Urinary bladder (tissue), 4 donors: ENCODE data around the gene ZW10. TPM values are rescaled to one million over a fixed set of nuclear protein-coding genes. Genes with fewer than 3 reads are reported as not detected.
"Not testable (repeated sequence)": the region's sequence is repeated elsewhere in the genome, so short reads cannot be mapped to it uniquely, and the experiment has no call there.

Experiments
- DNase-seq: peaks from one replicate; pipeline ENCODE4 v3.0.0-alpha.2; 2015; ENCODE audit errors: extremely low spot score
- H3K27ac ChIP-seq: one replicate; pipeline ENCODE4 v1.5.1; 2013; ENCODE audit warnings: low read depth, mild to moderate bottlenecking, moderate library complexity
- H3K36me3 ChIP-seq: one replicate; pipeline ENCODE4 v1.6.1; 2013; ENCODE audit warnings: mild to moderate bottlenecking, moderate library complexity; ENCODE audit not compliant: insufficient read depth
- H3K4me1 ChIP-seq: one replicate; pipeline ENCODE4 v1.6.1; 2013; ENCODE audit warnings: mild to moderate bottlenecking, moderate library complexity; ENCODE audit not compliant: insufficient read depth
- H3K4me3 ChIP-seq: one replicate; pipeline ENCODE4 v1.5.1; 2013; ENCODE audit warnings: low read depth, low read length
- WGBS: extraction: QIAGEN DNeasy Blood & Tissue Kit; methylation state at CpG from one replicate; pipeline ENCODE4 v1.1.7; 2013; 5-methylcytosine and 5-hydroxymethylcytosine counted together
- polyA plus RNA-seq: library from polyadenylated mRNA; stranded (reverse); fragments of 200-250 nt; gene quantifications from one replicate; pipeline ENCODE4 v1.2.3, GENCODE V29; 2013
- total RNA-seq: library from RNA; depleted of rRNA; stranded (reverse); fragments of >200 nt; gene quantifications from one replicate; pipeline ENCODE4 v1.2.3, GENCODE V29; 2014
- donor health status: healthy with polysubstance abuse.
- donor health status: healthy.

The ZW10 gene
- total and polyA plus RNA-seq, 2 donors, result 7.9 to 28.0 TPM

DNA sequence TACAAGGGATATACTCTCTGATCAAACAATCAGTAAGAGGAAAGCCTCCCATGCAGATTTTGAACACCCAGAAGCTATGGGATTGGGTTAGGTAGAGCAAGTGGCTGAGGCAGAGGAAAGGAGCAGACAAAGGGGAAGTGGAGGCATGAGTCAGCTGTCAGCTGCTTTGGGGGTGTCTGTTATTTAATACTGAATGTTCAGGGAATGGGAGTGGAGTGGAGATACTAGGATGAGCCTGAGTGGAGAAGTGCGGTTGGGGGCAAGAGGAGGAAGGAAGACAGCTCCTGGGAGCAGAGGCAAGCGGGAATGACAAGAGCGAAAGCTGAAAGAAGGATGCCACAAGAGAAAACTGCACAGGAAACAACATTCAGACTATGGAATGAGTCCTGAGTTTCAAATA, 44.7 kb downstream of the ZW10 start:
- H3K4me3 ChIP-seq, result no peak overlapping the region
- no peaks in the 10 kb centered on the region for H3K4me1 ChIP-seq
- no peak overlapping the region for H3K27ac ChIP-seq
- 94% methylated on average over 3 of the region's 3 CpGs for WGBS
- DNase-seq, result no peak
- H3K36me3 ChIP-seq, result peaks cover 6% of the 10 kb centered on the region

DNA sequence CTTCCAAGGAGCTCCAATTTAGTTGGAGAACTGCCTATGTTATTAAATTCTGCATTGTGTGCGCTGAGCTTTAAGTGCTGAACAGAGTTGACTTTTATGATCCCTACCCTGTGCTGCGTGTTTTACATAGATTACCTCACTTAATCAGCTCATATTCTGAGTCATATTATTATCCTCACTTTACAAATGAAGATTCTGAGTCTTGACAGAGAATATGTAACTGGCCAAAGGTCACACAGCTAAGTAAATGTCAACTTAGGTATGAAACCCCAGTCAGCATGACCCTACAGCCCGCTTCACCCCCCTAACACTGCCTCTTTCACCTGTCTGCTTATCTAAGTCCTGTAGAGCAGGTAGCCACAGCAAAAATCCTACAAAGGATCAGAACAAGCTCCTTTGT, 47.6 kb downstream of the ZW10 start:
- 79% methylated on average over 3 of the region's 3 CpGs for WGBS
- no peak overlapping the region for H3K27ac ChIP-seq
- no peak overlapping the region for H3K4me3 ChIP-seq
- no peaks in the 10 kb centered on the region for H3K36me3 ChIP-seq
- H3K4me1 ChIP-seq, result no peaks in the 10 kb centered on the region
- DNase-seq, result no peak

DNA sequence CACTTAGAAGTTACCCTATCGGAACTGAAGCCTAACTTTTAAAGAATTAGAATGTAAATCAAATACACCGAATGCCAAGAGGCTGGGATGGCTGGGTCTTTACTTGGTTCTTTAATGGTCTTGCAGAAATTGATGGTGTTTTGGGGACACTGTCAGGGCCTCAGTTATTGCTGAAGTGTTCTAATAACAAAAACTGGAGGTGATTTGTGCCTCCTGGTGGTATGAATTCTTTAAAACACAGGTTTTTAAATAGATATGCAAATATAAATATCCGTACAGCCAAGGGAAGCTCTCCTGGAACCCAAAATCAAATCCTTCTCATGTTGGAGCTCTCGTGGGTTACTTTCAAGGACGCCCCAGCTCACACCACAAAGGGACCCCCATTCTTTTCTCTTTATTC, 48.1 kb downstream of the ZW10 start:
- H3K4me3 ChIP-seq, result no peak overlapping the region
- no peak for DNase-seq
- WGBS, result 94% methylated on average over 5 of the region's 5 CpGs
- H3K27ac ChIP-seq, result no peak overlapping the region
- H3K36me3 ChIP-seq, result no peaks in the 10 kb centered on the region
- H3K4me1 ChIP-seq, result no peaks in the 10 kb centered on the region

GRCh38 chr11:113724778-113725177, 48.7 kb downstream of the ZW10 start:
- Histone ChIP-seq H3K36me3 (no peaks in the 10 kb centered on the region), H3K4me3 (no peak overlapping the region), H3K27ac (no peak overlapping the region), H3K4me1 (no peaks in the 10 kb centered on the region)
- WGBS, result 91% methylated on average over 3 of the region's 3 CpGs
- DNase-seq, result no peak

DNA sequence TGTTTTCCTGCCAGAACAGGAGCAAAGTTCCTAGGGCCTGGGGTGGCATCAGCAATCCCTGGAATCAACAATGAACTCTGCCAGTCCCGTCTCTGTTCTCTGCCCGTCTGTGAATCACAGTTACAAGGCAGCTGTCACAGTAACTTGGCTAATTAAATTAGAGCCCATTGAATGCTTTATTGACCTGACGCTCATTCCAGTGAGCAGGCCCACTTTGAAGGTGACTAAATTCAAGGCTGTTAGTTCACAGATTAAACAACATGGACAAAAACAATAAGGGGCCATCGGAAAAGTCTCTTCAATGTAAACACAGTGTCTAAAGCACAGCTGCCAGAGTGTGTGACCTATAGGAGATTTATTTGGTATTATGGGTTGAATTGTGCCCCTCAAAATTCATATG, 49.7 kb downstream of the ZW10 start:
- Histone ChIP-seq H3K27ac (no peak overlapping the region), H3K4me1 (no peaks in the 10 kb centered on the region), H3K36me3 (no peaks in the 10 kb centered on the region), H3K4me3 (no peak overlapping the region)
- DNase-seq, result no peak
- WGBS, result 65% methylated on average over 4 of the region's 4 CpGs

DNA sequence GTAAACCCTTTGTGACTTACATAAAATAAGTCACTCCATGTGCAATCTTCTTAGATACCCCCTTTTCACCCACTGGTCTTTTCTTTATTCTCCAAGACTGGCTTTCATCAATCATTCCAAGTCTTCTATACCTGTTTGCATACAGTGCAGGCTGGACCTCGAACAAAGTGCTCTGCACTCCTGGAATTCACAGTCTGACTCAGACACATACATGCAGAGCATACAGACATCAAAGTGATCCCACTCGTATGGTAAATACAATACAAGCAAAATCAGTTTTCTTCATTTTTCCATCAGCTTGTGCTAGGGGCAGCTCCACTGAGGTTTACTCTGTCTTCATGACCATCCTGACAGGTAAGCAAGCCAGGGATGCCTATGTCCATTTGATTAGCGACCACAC, 50.6 kb downstream of the ZW10 start:
- Histone ChIP-seq H3K4me3 (no peak overlapping the region), H3K36me3 (no peaks in the 10 kb centered on the region), H3K4me1 (no peaks in the 10 kb centered on the region), H3K27ac (no peak overlapping the region)
- 90% methylated on average over 3 of the region's 3 CpGs for WGBS
- DNase-seq, result no peak

DNA sequence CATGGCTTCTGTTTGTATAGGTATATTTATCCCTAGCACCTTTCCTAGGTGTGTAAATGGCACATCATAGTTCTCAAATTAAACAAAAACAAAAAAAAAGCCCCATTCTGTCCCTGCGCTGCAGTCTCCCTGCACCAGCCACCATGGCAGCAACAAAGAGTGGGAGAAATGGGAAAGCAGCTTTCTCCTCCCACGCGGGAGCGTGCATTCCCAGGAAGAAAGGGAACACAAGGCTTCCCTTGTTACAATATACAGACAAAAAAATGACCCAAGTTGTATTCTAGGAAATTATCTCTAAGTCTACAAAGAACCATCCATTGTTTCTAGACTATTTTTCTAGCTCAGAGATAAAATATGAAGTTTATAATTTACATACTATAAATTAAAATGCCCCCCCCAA, 51.3 kb downstream of the ZW10 start:
- no peak for DNase-seq
- no peak overlapping the region for H3K4me3 ChIP-seq
- H3K27ac ChIP-seq, result no peak overlapping the region
- 86% methylated on average over 4 of the region's 4 CpGs for WGBS
- no peaks in the 10 kb centered on the region for H3K36me3 ChIP-seq
- no peaks in the 10 kb centered on the region for H3K4me1 ChIP-seq

DNA sequence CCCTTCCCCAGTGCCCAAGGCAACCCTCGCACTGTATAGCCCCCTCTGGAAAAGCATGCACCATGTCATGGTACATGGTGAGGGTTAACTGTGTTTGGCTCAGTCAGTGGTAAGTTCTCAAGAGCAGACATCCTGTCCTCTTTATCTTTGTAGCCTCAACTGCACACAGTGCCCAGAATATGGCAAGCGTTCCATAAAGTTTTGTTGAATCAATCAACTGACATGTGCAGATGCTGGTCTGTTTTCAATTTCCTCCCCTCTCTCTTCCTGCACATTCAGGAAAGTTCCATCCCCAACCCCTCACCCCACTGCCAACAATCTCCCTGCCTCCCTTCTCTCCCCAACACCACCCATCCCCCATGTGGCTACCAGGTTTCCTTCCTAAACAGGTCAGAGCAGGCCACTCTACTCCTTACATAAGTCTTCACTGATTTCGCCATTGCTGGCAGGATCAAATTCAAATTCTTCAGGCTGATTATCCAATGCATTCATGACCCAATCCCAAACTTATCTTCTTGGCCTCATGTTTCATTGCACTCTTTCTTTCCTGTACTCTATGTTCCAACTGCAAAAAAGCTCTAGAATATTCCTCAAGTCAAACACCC, 51.9 kb downstream of the ZW10 start:
- no peak for DNase-seq
- H3K4me3 ChIP-seq, result no peak overlapping the region

GRCh38 chr11:113720478-113720877, 53.0 kb downstream of the ZW10 start:
- not testable (repeated sequence) for DNase-seq, H3K36me3 ChIP-seq, H3K4me3 ChIP-seq, H3K4me1 ChIP-seq, H3K27ac ChIP-seq
- 74% methylated on average over 3 of the region's 3 CpGs for WGBS

More for the DNA sequence above, 51.9 kb downstream of the ZW10 start:
- Histone ChIP-seq H3K36me3 (no peaks in the 10 kb centered on the region), H3K4me1 (no peaks in the 10 kb centered on the region), H3K27ac (no peak overlapping the region)
- WGBS, result 91% methylated on average over 3 of the region's 3 CpGs

DNA sequence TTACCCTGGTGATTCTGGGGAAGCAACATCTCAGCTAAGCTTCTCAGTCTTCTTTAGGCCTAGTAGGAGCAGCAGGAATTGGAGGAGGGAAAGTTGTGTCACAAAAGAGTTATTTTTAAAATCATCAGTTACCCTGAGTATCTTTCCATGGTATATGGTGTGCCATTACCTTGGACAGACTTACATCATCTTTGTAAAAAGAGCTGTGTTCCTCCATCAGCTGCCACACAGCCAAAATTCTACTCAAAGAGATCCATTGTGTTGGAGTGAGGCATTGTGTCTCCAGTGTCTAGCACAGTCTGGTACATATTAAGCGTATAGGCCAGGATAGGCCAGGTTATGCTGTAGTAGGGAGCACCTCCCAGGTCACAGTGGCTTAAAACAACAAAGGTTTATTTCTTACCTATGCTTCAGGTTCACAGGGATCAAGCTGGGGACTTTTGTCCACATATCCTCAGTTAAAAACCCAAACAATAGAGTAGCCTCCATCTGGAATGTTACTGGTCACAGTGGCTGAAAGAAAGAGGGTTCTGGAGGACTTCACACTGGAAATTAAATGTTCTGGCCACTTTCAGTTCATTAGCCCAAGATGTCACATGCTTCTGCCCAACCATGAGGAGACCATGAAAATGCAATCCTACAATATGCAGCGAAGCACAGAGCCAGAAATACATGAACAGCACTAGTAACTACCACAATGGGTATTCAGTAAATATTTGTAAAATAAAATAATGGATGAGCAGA, 57.4 kb downstream of the ZW10 start:
- WGBS, result 97% methylated on average over 2 of the region's 2 CpGs
- no peak for DNase-seq
- no peak overlapping the region for H3K27ac ChIP-seq

DNA sequence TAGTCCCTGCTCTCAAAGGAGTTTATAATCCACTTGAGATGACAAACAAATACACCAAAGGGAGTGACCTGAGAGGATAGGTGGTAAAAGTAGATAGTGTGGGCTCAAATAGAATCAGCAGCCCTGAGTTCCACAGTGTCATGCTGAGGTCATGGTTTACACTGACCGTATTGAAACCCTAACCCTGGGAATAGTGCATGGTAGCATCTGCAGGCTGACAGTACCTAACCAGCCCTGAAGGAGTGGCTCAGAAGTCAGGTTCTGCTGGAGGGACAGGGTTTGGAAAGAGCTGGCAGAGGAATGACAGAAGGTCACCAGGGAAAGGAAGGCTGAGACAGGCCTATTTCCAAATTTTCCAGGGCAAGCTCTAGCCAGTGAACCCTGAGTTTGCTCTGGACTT, 58.2 kb downstream of the ZW10 start:
- Histone ChIP-seq H3K4me1 (no peaks in the 10 kb centered on the region), H3K27ac (no peak overlapping the region), H3K36me3 (peaks cover 1% of the 10 kb centered on the region), H3K4me3 (no peak overlapping the region)
- WGBS, result 86% methylated on average over 1 of the region's 1 CpG
- no peak for DNase-seq

More for the DNA sequence above, 57.4 kb downstream of the ZW10 start:
- no peak overlapping the region for H3K4me3 ChIP-seq
- peaks cover 1% of the 10 kb centered on the region for H3K36me3 ChIP-seq
- H3K4me1 ChIP-seq, result no peaks in the 10 kb centered on the region

DNA sequence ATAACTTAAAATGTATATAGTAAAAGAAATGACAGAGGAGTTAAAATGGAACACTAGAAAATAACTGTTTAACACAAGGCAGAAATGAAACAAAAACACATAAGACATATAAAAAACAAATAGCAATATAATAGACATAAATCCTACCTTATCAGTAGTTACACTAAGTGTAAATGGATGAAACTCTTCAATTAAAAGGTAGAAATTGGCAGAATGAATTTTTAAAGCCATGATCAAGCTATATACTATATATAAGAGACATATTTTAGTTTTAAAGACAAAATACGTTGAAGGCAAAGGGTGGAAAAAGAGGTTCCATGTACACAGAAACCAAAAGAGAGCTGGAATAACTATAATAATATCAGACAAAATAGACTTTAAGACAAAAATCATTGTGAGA, 62.5 kb downstream of the ZW10 start:
- no peaks in the 10 kb centered on the region for H3K4me1 ChIP-seq
- DNase-seq, result no peak
- no peak overlapping the region for H3K4me3 ChIP-seq
- H3K36me3 ChIP-seq, result peaks cover 1% of the 10 kb centered on the region
- no peak overlapping the region for H3K27ac ChIP-seq
- 97% methylated on average over 1 of the region's 1 CpG for WGBS

GRCh38 chr11:113705871-113706655, 67.4 kb downstream of the ZW10 start, which contains the start of gene TMPRSS5:
TMPRSS5 (minus strand) TSS chr11:113706308; CDS start chr11:113706224, 84 bp downstream.
- Histone ChIP-seq H3K4me1 (no peaks in the 10 kb centered on the region), H3K36me3 (no peaks in the 10 kb centered on the region), H3K4me3 (no peak within 1 kb of the TSS), H3K27ac (no peak within 1 kb of the TSS)
- WGBS, result 83% methylated on average over 7 of the region's 7 CpGs
- no peak for DNase-seq

DNA sequence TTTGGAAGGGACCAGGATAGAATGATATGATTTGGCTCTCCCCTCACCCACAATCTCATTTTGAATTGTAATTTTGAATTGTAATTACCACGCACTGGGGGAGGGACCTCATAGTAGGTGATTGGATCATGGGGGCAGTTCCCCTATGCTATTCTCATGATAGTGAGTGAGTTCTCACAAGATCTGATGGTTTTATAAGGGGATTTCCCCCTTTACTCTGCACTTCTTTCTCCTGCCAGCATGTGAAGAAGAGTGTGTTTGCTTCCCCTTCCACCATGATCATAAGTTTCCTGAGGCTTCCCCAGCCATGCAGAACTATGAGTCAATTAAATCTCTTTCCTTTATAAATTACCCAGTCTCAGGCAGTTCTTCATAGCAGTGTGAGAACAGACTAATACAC, 69.9 kb downstream of the ZW10 start:
- WGBS, result 89% methylated on average over 1 of the region's 1 CpG
- not testable (repeated sequence) for H3K4me3 ChIP-seq, DNase-seq, H3K27ac ChIP-seq, H3K4me1 ChIP-seq, H3K36me3 ChIP-seq
